Activated CD8-positive, alpha-beta memory T cell treated with anti-CD3 and anti-CD28 coated beads for 48 hours (primary cell): Measurements from ENCODE around the gene CCDC92.
"Not testable (repeated sequence)": the region's sequence is repeated elsewhere in the genome, so short reads cannot be mapped to it uniquely, and the experiment has no call there.

Experiments
- DNase-seq, 3 experiments: peaks; one replicate each; pipeline ENCODE4 v3.0.0-alpha.2; 2020; ENCODE audit warnings: low read depth in 2 of 3, low spot score in 2 of 3

The CCDC92 gene

GRCh38 chr12:123950476-123951349 lies 21.9 kb downstream of the CCDC92 start:
- DNase-seq: no peak

GRCh38 chr12:123949770-123950165 lies 22.9 kb downstream of the CCDC92 start:
- no peak for DNase-seq

GRCh38 chr12:123948796-123949769 lies 23.5 kb downstream of the CCDC92 start:
- no peak for DNase-seq

- no peak for DNase-seq
Observed at GRCh38 chr12:123948401-123948795, 24.2 kb downstream of the CCDC92 start.

GRCh38 chr12:123947531-123947930 lies 25.1 kb downstream of the CCDC92 start:
- DNase-seq: not testable (repeated sequence)

GRCh38 chr12:123946516-123947505 lies 25.8 kb downstream of the CCDC92 start:
- not testable (repeated sequence) for DNase-seq

GRCh38 chr12:123946152-123946515 lies 26.5 kb downstream of the CCDC92 start:
- DNase-seq: no peak

GRCh38 chr12:123945287-123946151 lies 27.1 kb downstream of the CCDC92 start:
- DNase-seq: no peak

GRCh38 chr12:123944696-123945095 lies 27.9 kb downstream of the CCDC92 start:
- DNase-seq: no peak

GRCh38 chr12:123943816-123944215 lies 28.8 kb downstream of the CCDC92 start:
- no peak for DNase-seq

- no peak for DNase-seq
Observed at GRCh38 chr12:123942911-123943648, 29.6 kb downstream of the CCDC92 start.

GRCh38 chr12:123942238-123942653 lies 30.4 kb downstream of the CCDC92 start:
- DNase-seq: no peak

GRCh38 chr12:123941624-123942237 lies 30.9 kb downstream of the CCDC92 start:
- no peak for DNase-seq

- no peak for DNase-seq
Observed at GRCh38 chr12:123941000-123941399, 31.6 kb downstream of the CCDC92 start.

GRCh38 chr12:123940627-123940966 lies 32.0 kb downstream of the CCDC92 start:
- DNase-seq: no peak

GRCh38 chr12:123939716-123940626 lies 32.7 kb downstream of the CCDC92 start:
- no peak for DNase-seq

GRCh38 chr12:123938679-123939480 lies 33.8 kb downstream of the CCDC92 start:
- DNase-seq: no peak
